ENCODE measurements around the gene MYH7B. TPM values are rescaled to one million over a fixed set of nuclear protein-coding genes. Genes with fewer than 3 reads are reported as not detected.

MYH7B gene
- total RNA-seq, 1 experiment from 2014 or later, result 0.05 TPM

- no peak for DNase-seq (ENCODE audit: extremely low read depth, low read depth)
Observed at GRCh38 chr20:35002426-35003210, 47.0 kb downstream of the MYH7B start.

GRCh38 chr20:35003211-35004031, 47.8 kb downstream of the MYH7B start:
- no peak for DNase-seq (ENCODE audit: extremely low read depth, low read depth)

GRCh38 chr20:35004051-35004725, 48.5 kb downstream of the MYH7B start:
- DNase-seq (ENCODE audit: extremely low read depth, low read depth), result no peak

GRCh38 chr20:35004749-35005462, 49.2 kb downstream of the MYH7B start:
- no peak for DNase-seq (ENCODE audit: extremely low read depth, low read depth)

Small RNA genes within 50 kb of the gene (small RNA-seq; reads per million reads assigned to genes)
- gene MIR499A, result 0 to 0.06 reads per million in 2 experiments

Other genes with a start within 250 kb of the MYH7B start
- gene NCOA6, start 130.2 kb upstream of the MYH7B start, total RNA-seq (2014; rRNA removed; shearing (Covaris generic)), result 10.1 and 11.2 TPM in 2 replicates
- 3.4 and 3.9 TPM in 2 replicates for gene GGT7, start 83.0 kb upstream of the MYH7B start, total RNA-seq (2014; rRNA removed; shearing (Covaris generic))
- 33.3 and 36.3 TPM in 2 replicates for gene ACSS2, start 79.3 kb upstream of the MYH7B start, total RNA-seq (2014; rRNA removed; shearing (Covaris generic))
- 97.8 and 100.0 TPM in 2 replicates for gene GSS, start 62 bp upstream of the MYH7B start, total RNA-seq (2014; rRNA removed; shearing (Covaris generic))
- 43.3 and 49.5 TPM in 2 replicates for gene TRPC4AP, start 136.9 kb downstream of the MYH7B start, total RNA-seq (2014; rRNA removed; shearing (Covaris generic))
- 73.5 and 75.4 TPM in 2 replicates for gene EDEM2, start 191.5 kb downstream of the MYH7B start, total RNA-seq (2014; rRNA removed; shearing (Covaris generic))
- 165 and 178 TPM in 2 replicates for gene PROCR, start 216.2 kb downstream of the MYH7B start, total RNA-seq (2014; rRNA removed; shearing (Covaris generic))

All from NCI-H460 (cell line).